VCaP (cell line): Measurements from ENCODE around the gene NEU4.

ENCODE experiments used
- H3K27ac ChIP-seq: fragments of 450-650 bp; 2 replicates; pipeline ENCODE4 v1.5.1; 2017
- TF ChIP-seq, protein P1 (sequence below): fragments of 450-650 bp; conservative IDR thresholded peaks from 2 replicates; pipeline ENCODE4 v1.5.1; 2017; ENCODE audit warnings: mild to moderate bottlenecking, moderate library complexity

NEU4 gene, protein sequence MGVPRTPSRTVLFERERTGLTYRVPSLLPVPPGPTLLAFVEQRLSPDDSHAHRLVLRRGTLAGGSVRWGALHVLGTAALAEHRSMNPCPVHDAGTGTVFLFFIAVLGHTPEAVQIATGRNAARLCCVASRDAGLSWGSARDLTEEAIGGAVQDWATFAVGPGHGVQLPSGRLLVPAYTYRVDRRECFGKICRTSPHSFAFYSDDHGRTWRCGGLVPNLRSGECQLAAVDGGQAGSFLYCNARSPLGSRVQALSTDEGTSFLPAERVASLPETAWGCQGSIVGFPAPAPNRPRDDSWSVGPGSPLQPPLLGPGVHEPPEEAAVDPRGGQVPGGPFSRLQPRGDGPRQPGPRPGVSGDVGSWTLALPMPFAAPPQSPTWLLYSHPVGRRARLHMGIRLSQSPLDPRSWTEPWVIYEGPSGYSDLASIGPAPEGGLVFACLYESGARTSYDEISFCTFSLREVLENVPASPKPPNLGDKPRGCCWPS

DNA sequence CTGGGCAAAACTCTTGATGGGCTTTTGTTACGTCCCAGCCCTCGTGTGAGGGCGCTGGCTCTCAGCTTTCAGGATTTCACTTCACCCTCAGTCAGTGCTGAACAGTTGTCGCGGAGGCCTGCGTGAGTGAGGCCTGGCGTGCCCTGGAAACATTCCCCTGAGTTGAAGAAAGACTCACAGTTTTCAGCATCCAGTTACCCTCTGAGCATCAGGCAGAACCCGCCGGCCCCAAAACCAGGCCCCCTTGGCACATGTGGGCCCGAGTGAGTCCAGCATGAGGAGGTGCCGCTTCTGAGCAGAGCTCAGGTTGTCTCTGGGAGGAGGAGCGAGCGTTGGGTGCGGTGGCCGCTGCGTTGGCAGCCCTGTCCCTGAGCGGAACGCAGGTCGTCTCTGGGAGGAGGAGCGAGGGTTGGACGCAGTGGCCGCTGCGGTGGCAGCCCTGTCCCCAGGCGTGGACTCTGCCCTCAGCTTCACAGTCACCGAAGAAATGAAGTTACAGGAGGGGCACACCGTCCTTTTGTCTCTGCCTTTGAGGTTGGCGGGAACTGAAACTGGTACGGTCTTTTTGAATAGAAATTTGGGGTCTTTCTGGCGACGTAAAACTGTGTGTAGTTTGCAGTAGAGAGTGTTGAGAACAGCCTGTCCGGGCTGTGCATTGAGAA is at the start of gene NEU4:
Gene NEU4, plus strand, starts transcription at position 473 of the 662 bp plus-strand sequence. CDS start 5,292 bp downstream, outside the sequence.
- TF ChIP-seq, protein P1, sequence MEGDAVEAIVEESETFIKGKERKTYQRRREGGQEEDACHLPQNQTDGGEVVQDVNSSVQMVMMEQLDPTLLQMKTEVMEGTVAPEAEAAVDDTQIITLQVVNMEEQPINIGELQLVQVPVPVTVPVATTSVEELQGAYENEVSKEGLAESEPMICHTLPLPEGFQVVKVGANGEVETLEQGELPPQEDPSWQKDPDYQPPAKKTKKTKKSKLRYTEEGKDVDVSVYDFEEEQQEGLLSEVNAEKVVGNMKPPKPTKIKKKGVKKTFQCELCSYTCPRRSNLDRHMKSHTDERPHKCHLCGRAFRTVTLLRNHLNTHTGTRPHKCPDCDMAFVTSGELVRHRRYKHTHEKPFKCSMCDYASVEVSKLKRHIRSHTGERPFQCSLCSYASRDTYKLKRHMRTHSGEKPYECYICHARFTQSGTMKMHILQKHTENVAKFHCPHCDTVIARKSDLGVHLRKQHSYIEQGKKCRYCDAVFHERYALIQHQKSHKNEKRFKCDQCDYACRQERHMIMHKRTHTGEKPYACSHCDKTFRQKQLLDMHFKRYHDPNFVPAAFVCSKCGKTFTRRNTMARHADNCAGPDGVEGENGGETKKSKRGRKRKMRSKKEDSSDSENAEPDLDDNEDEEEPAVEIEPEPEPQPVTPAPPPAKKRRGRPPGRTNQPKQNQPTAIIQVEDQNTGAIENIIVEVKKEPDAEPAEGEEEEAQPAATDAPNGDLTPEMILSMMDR, result no peak
- H3K27ac ChIP-seq, result no peak within 1 kb of the TSS

DNA sequence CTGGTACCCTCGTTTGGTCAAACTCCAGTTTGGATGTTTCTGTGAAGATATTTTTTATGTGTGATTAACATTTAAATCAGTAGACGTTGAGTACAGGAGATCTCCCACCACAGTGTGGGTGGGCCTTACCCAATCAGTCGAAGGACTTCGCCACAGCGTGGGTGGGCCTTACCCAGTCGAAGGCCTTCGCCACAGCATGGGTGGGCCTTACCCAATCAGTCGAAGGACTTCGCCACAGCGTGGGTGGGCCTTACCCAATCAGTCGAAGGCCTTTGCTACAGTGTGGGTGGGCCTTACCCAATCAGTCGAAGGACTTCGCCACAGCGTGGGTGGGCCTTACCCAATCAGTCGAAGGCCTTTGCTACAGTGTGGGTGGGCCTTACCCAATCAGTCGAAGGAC is 49.1 kb upstream of the NEU4 start:
- H3K27ac ChIP-seq, result peak overlapping the region; percentile 84

DNA sequence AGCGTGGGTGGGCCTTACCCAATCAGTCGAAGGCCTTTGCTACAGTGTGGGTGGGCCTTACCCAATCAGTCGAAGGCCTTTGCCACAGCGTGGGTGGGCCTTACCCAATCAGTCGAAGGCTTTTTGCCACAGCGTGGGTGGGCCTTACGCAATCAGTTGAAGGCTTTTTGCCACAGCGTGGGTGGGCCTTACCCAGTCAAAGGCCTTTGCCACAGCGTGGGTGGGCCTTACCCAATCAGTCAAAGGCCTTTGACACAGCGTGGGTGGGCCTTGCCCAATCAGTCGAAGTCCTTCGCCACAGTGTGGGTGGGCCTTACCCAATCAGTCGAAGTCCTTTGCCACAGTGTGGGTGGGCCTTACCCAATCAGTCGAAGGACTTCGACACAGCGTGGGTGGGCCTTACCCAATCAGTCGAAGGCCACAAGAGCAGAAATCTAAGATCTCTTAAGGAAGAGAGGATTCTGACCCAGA is 48.7 kb upstream of the NEU4 start:
- TF ChIP-seq, protein P1, result no peak
- H3K27ac ChIP-seq, result no peak overlapping the region

DNA sequence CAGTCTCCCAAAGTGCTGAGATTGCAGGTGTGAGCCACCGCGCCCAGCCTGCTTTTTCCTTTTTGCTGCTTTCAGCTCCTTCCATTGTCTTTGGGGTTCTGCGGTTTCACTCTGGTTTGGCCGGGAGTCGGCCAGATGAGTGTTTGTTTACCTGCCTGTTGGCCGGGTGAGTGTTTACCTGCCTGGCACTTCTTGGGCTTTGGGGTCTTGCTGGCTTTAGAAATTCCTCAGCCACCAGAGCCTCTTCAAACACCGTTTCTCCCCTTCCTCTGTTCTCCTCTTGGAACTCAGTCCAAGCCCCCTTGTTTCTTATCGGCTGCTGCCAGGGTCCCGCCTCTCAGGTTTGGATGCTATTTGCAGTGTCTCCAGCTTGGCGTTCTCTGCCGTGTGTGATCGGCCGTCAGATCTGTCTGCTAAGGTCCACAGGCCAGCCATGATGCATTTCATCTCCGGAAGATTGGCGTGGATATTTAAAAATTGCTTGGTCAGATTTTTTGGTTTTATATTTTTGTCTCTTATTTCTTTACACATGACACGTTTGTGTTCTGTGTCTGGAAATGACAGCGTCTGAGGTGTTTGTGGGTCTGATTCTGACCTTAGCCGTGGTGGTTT is 46.6 kb upstream of the NEU4 start:
- TF ChIP-seq, protein P1, result no peak
- H3K27ac ChIP-seq, result peak overlapping the region; percentile 80

DNA sequence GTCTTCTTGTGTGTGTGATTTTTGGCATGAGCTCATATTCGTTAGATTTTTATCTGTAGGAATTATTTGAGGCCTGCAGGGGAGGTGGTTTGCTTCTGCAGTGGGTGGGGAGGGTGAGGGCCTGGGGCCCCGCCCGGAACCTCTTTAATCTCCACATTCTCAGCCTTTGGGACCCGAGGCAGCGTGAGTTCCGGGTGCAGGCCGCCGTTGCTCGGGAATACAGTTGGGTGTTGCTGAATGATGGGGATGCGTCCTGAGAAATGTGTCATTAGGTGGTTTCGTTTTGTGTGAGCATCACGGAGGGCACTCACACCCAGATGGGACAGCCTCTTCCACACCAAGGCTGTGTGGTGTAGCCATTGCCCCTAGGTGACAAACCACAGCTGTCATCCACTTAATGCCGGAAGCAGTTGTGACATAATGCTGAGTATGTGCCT is 46.0 kb upstream of the NEU4 start:
- H3K27ac ChIP-seq, result peak overlapping the region; percentile 80
- TF ChIP-seq, protein P1, result no peak

DNA sequence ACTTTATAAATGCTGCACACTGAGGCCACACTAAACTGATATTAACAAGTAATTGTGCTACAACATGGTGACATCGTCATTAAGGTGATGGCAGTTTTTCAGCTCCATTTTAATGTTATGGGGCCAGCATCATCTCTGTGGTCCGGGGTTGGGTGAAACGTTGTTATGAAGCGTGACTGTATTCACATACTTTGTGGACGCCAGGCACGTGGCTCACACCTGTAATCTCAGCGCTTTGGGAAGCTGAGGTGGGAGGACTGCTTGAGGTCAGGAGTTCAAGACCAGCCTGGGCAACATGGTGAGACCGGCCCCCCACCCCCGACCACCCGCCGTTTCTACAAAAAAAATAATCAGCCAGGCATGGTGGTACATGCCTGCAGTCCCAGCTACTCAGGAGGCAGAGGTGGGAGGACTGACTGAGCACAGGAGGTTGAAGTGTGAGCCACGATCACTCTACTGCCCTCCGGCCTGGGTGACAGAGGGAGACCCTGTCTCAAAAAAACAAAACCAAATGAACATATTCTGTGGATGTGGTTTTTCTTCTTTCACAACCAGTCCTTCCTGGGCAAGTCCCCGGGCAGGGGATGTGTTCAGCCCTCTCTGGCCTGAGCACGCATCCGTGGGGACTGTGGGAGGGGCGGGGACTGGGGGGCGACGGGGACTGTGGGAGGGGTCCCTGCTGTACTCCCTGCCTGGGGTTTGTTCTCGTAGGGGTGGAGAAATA is 45.3 kb upstream of the NEU4 start:
- peak overlapping the region; percentile 80 for H3K27ac ChIP-seq
- TF ChIP-seq, protein P1, result no peak
